Immature natural killer cell (primary cell): ENCODE measurements around the gene PRTN3. TPM values are rescaled to one million over a fixed set of nuclear protein-coding genes. Genes with fewer than 3 reads are reported as not detected.

Source experiments
- DNase-seq, 3 donors: peaks; one replicate each; pipeline ENCODE4 v3.0.0; 2022; ENCODE audit warnings: mixed read lengths in 1 of 3
- H3K27ac Mint-ChIP-seq, 6 donors: one replicate each; pipeline ENCODE4 v1.8.0; 2020; ENCODE audit warnings: mixed read lengths in 6 of 6, mild to moderate bottlenecking in 5 of 6, inconsistent platforms in 4 of 6, moderate library complexity in 3 of 6
- H3K27me3 Mint-ChIP-seq, 3 donors: one replicate each; pipeline ENCODE4 v1.8.0; 2020 to 2021; ENCODE audit warnings: low read depth in 3 of 3, mild to moderate bottlenecking in 3 of 3, mixed read lengths in 3 of 3, moderate library complexity in 3 of 3, inconsistent platforms in 1 of 3
- H3K36me3 Mint-ChIP-seq, 3 donors: one replicate each; pipeline ENCODE4 v1.8.0; 2020; ENCODE audit warnings: mixed read lengths in 3 of 3, inconsistent platforms in 2 of 3, mild to moderate bottlenecking in 2 of 3
- H3K4me1 Mint-ChIP-seq, 2 donors: one replicate each; pipeline ENCODE4 v1.8.0; 2020; ENCODE audit warnings: inconsistent platforms in 2 of 2, mild to moderate bottlenecking in 2 of 2, mixed read lengths in 2 of 2, moderate library complexity in 1 of 2
- H3K4me3 Mint-ChIP-seq, 5 donors: one replicate each; pipeline ENCODE4 v1.8.0; 2020; ENCODE audit warnings: mild to moderate bottlenecking in 5 of 5, mixed read lengths in 5 of 5, inconsistent platforms in 3 of 5, moderate library complexity in 3 of 5
- H3K9me3 Mint-ChIP-seq, 6 donors: one replicate each; pipeline ENCODE4 v1.8.0; 2020; ENCODE audit warnings: mild to moderate bottlenecking in 6 of 6, mixed read lengths in 6 of 6, inconsistent platforms in 4 of 6, moderate library complexity in 3 of 6
- polyA plus RNA-seq, 3 donors: library from polyadenylated mRNA; unstranded; fragments of 300-500 nt; fragmentation: Illumina TruSeq; gene quantifications; one replicate each; pipeline ENCODE4 v1.2.3, GENCODE V29; 2021

PRTN3 gene
- polyA plus RNA-seq, 3 donors from 2014 or later: not detected

- Mint-ChIP-seq H3K36me3 (peaks cover 13 to 23% (median 14%) of the 10 kb centered on the region in 3 donors), H3K4me3 (no peak overlapping the region), H3K4me1 (peaks cover 22 to 27% of the 10 kb centered on the region in 2 donors), H3K27me3 (peaks cover 28 to 37% (median 37%) of the 10 kb centered on the region in 3 donors), H3K27ac (peak overlapping the region in 3 of 6 donors; percentile 15 to 40 (median 26)), H3K9me3 (no peaks in the 10 kb centered on the region)
- DNase-seq: no peak
Measured at GRCh38 chr19:806815-807421, 33.9 kb upstream of the PRTN3 start.

DNA sequence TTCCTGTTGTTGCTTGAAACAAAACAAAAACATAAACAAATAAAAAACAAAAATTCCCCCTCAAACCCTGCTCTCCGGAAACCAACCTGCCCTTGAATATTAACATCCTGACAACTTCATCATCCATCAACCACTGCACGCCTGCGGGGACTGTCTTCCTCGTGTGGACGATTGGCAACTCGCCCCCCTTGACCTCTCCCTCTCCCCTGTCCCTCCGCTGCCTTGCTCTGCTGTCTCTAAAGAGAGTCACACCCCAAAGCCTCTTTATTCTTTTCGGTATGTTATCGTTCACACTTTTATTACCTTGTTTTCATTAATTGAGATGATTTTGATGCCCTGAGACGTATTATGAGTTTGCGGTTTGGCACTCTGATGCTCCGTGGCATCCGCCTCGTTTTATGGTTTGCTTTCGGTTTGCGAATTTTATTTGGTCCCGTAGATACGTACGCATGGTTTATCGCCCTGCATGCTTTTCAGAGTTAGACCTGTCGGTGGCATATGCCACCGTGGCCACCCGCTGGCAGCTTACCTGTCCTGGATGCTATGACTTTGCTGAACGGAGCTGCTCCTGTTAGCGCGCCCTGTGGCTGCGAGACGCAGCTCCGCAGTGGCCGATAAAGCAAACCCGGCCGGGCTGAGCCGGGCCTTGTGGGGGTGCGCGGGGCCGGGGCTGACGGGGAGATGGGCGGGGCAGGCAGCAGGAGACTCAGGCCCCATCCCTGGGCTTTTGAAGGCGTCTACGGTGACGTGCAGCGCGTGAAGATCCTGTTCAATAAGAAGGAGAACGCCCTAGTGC is 33.0 kb upstream of the PRTN3 start:
- peak overlapping the region in 5 of 6 donors; percentile 15 to 62 (median 31) for H3K27ac Mint-ChIP-seq
- peaks cover 13 to 23% (median 14%) of the 10 kb centered on the region in 3 donors for H3K36me3 Mint-ChIP-seq
- peaks cover 24 to 37% (median 33%) of the 10 kb centered on the region in 3 donors for H3K27me3 Mint-ChIP-seq
- no peak overlapping the region for H3K4me3 Mint-ChIP-seq
- peaks cover 13 to 18% of the 10 kb centered on the region in 2 donors for H3K4me1 Mint-ChIP-seq
- DNase-seq: no peak
- no peaks in the 10 kb centered on the region for H3K9me3 Mint-ChIP-seq

- Mint-ChIP-seq H3K4me1 (peaks cover 11 to 13% of the 10 kb centered on the region in 2 donors), H3K9me3 (no peaks in the 10 kb centered on the region), H3K36me3 (peaks cover 13 to 23% (median 14%) of the 10 kb centered on the region in 3 donors), H3K4me3 (no peak overlapping the region), H3K27ac (no peak overlapping the region), H3K27me3 (peaks cover 24 to 37% (median 31%) of the 10 kb centered on the region in 3 donors)
- DNase-seq: no peak
Measured at GRCh38 chr19:808423-808775, 32.4 kb upstream of the PRTN3 start.

GRCh38 chr19:810077-810855 is 30.5 kb upstream of the PRTN3 start:
- Mint-ChIP-seq H3K4me3 (no peak overlapping the region), H3K9me3 (no peaks in the 10 kb centered on the region), H3K36me3 (peaks cover 13 to 19% (median 14%) of the 10 kb centered on the region in 3 donors), H3K4me1 (peaks cover 7 to 9% of the 10 kb centered on the region in 2 donors), H3K27ac (no peak overlapping the region), H3K27me3 (peaks cover 25 to 38% (median 32%) of the 10 kb centered on the region in 3 donors)
- no peak for DNase-seq

- Mint-ChIP-seq H3K36me3 (peaks cover 13 to 22% (median 17%) of the 10 kb centered on the region in 3 donors), H3K4me3 (no peak overlapping the region), H3K9me3 (no peaks in the 10 kb centered on the region), H3K4me1 (peaks cover 7 to 9% of the 10 kb centered on the region in 2 donors), H3K27me3 (peaks cover 29 to 40% (median 30%) of the 10 kb centered on the region in 3 donors), H3K27ac (no peak overlapping the region)
- DNase-seq: no peak
Measured at GRCh38 chr19:810883-811489, 29.8 kb upstream of the PRTN3 start.

DNA sequence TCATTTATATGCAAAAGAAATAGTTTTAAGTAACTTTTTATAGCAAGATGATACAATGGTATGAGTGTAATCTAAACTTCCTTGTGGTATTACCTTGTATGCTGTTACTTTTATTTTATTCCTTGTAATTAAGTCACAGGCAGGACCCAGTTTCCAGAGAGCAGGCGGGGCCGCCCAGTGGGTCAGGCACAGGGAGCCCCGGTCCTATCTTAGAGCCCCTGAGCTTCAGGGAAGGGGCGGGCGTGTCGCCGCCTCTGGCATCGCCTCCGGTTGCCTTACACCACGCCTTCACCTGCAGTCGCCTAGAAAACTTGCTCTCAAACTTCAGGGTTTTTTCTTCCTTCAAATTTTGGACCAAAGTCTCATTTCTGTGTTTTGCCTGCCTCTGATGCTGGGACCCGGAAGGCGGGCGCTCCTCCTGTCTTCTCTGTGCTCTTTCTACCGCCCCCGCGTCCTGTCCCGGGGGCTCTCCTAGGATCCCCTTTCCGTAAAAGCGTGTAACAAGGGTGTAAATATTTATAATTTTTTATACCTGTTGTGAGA is 29.2 kb upstream of the PRTN3 start:
- H3K9me3 Mint-ChIP-seq: no peaks in the 10 kb centered on the region
- peaks cover 16 to 28% (median 22%) of the 10 kb centered on the region in 3 donors for H3K36me3 Mint-ChIP-seq
- peak overlapping the region in 1 of 6 donors; percentile 62 for H3K27ac Mint-ChIP-seq
- H3K4me3 Mint-ChIP-seq: no peak overlapping the region
- H3K27me3 Mint-ChIP-seq: peaks cover 28 to 42% (median 29%) of the 10 kb centered on the region in 3 donors
- DNase-seq: no peak
- H3K4me1 Mint-ChIP-seq: peaks cover 7 to 9% of the 10 kb centered on the region in 2 donors

DNA sequence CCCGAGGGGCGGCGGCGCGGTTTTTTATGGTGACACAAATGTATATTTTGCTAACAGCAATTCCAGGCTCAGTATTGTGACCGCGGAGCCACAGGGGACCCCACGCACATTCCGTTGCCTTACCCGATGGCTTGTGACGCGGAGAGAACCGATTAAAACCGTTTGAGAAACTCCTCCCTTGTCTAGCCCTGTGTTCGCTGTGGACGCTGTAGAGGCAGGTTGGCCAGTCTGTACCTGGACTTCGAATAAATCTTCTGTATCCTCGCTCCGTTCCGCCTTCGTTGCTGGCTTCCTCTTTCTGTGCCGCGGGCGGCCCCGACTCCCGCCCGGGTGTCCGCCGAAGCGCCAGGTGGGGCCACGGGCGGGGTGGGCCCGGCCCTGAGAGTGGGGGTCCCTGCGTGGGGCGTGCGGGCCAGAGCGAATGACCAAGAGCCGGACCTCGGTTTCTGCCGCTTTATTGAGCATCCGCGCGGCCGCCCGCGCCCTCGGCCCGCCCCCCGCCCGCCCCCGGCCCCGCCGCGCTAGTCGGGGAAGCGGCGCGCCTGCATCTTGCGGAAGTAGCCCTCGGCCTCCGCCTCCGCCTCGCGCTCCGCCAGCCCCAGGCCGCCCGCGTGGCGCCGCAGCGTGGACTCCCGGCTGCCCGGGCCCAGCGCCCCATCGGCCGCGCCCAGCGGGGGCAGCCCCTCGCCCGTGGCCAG is 28.6 kb upstream of the PRTN3 start:
- peaks cover 24 to 36% (median 27%) of the 10 kb centered on the region in 3 donors for H3K27me3 Mint-ChIP-seq
- H3K4me1 Mint-ChIP-seq: peaks cover 6 to 8% of the 10 kb centered on the region in 2 donors
- no peak for DNase-seq
- H3K9me3 Mint-ChIP-seq: peaks cover 0 to under 1% (median 0%) of the 10 kb centered on the region in 6 donors
- no peak overlapping the region for H3K4me3 Mint-ChIP-seq
- no peak overlapping the region for H3K27ac Mint-ChIP-seq
- H3K36me3 Mint-ChIP-seq: peaks cover 16 to 28% (median 24%) of the 10 kb centered on the region in 3 donors

DNA sequence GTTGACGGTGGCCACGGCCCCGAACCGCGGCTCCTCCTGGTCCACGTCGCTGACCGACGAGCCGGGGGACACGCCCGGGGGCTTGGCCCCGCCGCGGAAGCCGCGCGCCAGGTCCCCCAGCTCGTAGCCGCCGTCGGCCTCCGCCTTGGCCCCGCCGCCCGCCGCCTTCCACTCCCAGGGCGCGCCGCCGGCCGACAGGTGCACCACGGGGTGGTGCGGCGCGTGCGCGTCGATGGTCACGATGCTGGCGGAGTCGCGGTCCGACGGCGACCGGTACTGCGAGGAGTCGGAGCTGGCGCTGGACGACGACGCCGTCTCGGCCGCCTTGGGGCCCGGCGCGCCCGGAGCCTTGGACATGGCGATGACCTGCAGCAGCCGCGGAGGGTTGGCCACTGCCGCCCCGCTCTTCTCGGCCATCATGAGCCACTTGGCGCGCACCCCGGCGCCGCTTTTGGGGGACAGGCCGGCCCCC is 28.0 kb upstream of the PRTN3 start:
- Mint-ChIP-seq H3K27ac (no peak overlapping the region), H3K36me3 (peaks cover 10 to 22% (median 19%) of the 10 kb centered on the region in 3 donors), H3K4me3 (no peak overlapping the region), H3K4me1 (peaks cover under 1 to 2% of the 10 kb centered on the region in 2 donors), H3K9me3 (peaks cover 0 to 2% (median 0%) of the 10 kb centered on the region in 6 donors), H3K27me3 (peaks cover 18 to 34% (median 24%) of the 10 kb centered on the region in 3 donors)
- no peak for DNase-seq

DNA sequence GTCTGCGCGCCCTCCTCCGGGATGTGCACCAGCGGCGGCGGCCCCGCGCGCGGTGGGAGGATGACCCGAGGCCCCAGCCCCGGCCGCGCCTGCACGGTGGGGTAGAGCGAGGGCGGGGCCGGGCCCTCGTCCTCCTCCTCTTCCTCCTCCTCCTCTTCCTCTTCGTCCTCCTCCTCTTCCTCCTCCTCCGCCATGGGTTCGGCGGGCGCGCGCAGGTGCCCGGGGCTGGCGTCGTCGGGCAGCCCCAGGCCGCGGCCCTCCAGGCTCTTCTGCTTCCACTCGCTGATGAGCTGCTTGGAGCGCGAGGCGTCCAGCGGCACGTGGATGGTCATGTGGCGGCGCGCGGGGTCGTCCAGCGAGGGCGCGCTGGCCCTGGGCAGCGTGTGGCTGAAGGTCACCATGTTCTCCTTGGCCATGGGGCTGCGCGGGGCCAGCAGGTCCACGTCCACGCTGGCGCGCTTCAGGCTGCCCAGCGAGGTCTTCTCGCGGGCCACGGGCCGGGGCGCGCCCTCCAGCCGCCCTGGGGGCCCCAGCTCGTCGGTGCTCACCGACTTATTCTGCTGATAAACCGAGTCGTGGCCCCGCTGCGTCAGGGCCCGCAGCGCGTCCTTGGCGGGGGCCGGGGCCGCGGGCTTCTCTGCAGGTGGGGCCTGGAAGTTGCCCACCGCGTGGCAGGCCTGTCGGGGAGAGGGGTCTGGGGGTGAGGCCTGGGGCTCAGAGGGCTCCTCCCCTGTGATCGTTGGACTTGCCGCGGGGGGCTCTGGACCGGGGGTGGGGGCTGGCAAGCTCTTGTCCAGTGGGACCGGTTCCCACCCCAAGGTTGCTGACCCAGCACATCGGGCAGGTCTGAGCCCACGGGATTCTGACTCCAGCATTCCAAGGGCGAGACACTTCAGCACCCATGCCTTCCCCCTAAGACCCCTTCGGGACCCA is 27.3 kb upstream of the PRTN3 start:
- Mint-ChIP-seq H3K36me3 (peaks cover 8 to 20% (median 16%) of the 10 kb centered on the region in 3 donors), H3K4me1 (no peaks in the 10 kb centered on the region), H3K27ac (no peak overlapping the region), H3K27me3 (peaks cover 15 to 33% (median 19%) of the 10 kb centered on the region in 3 donors), H3K9me3 (peaks cover 0 to 2% (median 0%) of the 10 kb centered on the region in 6 donors), H3K4me3 (no peak overlapping the region)
- DNase-seq: no peak

DNA sequence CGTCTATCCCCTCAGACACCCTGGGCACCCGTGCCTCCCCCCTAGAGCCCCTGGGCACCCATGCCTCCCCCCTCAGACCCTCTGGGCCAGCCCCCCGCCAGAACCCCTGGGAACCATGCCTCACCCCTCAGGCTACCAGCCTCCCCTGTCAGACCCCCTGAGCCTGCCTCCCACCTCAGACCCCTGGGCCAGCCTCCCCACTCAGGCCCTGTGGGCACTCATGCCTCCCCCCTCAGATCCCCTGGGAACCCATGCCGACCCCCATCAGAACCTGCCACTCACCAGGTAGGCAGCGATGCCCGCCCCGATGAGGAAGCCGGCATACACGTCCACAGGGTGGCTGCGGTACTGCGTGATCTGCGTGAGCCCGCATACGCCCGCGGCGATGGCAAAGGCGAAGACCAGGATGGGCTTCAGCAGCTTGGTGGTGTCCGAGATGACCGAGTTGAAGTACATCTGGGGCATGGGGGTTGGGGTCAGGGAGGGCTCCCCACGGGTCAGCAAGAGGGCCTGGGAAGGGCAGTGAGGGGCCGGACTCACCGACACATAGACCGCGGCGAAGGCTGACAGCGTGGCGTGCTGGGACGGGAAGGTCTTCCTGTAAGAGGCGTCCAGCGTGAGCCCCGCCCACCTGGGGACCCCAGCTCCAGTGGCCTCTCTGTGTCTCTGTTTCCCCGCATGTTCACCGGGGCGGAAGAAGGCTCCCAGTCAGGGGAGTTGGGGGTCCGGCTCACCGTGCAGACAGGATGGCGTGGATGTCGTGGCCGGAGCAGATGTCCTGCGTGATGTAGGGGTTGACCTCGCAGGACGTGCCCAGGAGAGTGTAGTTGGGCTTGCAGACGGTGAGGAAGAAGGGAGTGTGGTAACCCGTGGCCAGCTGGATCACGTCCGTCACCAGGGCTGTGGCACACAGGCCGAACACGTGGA is 26.4 kb upstream of the PRTN3 start:
- DNase-seq: no peak
- Mint-ChIP-seq H3K27me3 (peaks cover 15 to 33% (median 19%) of the 10 kb centered on the region in 3 donors), H3K27ac (peak overlapping the region in 1 of 6 donors; percentile 66), H3K4me3 (peak overlapping the region in 1 of 5 donors; percentile 22), H3K9me3 (peaks cover 0 to 2% (median 0%) of the 10 kb centered on the region in 6 donors), H3K4me1 (no peaks in the 10 kb centered on the region), H3K36me3 (peaks cover 8 to 20% (median 16%) of the 10 kb centered on the region in 3 donors)
